GM21717 (cell line): ENCODE measurements around the gene FBXO5.
"Not testable (repeated sequence)": the region's sequence is repeated elsewhere in the genome, so short reads cannot be mapped to it uniquely, and the experiment has no call there.

ENCODE experiments used
- ATAC-seq: cut with Tn5 transposase; IDR thresholded peaks from one replicate; pipeline ENCODE4 v1.9.1; 2021; ENCODE audit warnings: mild to moderate bottlenecking, moderate library complexity; ENCODE audit not compliant: unreplicated experiment

The FBXO5 gene

GRCh38 chr6:152982904-152983636, at the start of gene FBXO5:
FBXO5 (minus strand) TSS chr6:152983041; CDS start chr6:152982959, 82 bp downstream.
- ATAC-seq, result peak; percentile 84

- no peak for ATAC-seq
Observed at GRCh38 chr6:153032255-153032882, 49.5 kb upstream of the FBXO5 start.

GRCh38 chr6:153031335-153031955, 48.6 kb upstream of the FBXO5 start:
- no peak for ATAC-seq

GRCh38 chr6:153028963-153029362, 46.1 kb upstream of the FBXO5 start:
- no peak for ATAC-seq

- ATAC-seq, result no peak
Observed at GRCh38 chr6:153028286-153028685, 45.4 kb upstream of the FBXO5 start.

GRCh38 chr6:153027480-153027879, 44.6 kb upstream of the FBXO5 start:
- no peak for ATAC-seq

- no peak for ATAC-seq
Observed at GRCh38 chr6:153024709-153025017, 41.8 kb upstream of the FBXO5 start.

- peak; percentile 98 for ATAC-seq
Observed at GRCh38 chr6:153023977-153024708, 41.3 kb upstream of the FBXO5 start.

- ATAC-seq, result no peak
Observed at GRCh38 chr6:153018355-153018754, 35.5 kb upstream of the FBXO5 start.

- no peak for ATAC-seq
Observed at GRCh38 chr6:153016846-153017245, 34.0 kb upstream of the FBXO5 start.

- ATAC-seq, result no peak
Observed at GRCh38 chr6:153015094-153015640, 32.3 kb upstream of the FBXO5 start.

- no peak for ATAC-seq
Observed at GRCh38 chr6:153013438-153013837, 30.6 kb upstream of the FBXO5 start.

GRCh38 chr6:153012856-153013255, 30.0 kb upstream of the FBXO5 start:
- ATAC-seq, result no peak

- ATAC-seq, result peak; percentile 7
Observed at GRCh38 chr6:153003366-153003690, 20.5 kb upstream of the FBXO5 start.

- peak; percentile 94 for ATAC-seq
Observed at GRCh38 chr6:153002613-153003365, 19.9 kb upstream of the FBXO5 start, which contains the start of gene MTRF1L. MTRF1L (minus strand) TSS chr6:153002709; CDS start chr6:153002685, 24 bp downstream.

- ATAC-seq, result peak; percentile 14
Observed at GRCh38 chr6:153001767-153002612, 19.1 kb upstream of the FBXO5 start.

- ATAC-seq, result not testable (repeated sequence)
Observed at GRCh38 chr6:153000790-153001189, 17.9 kb upstream of the FBXO5 start.

- ATAC-seq, result no peak
Observed at GRCh38 chr6:153000243-153000642, 17.4 kb upstream of the FBXO5 start.

GRCh38 chr6:152999538-152999937, 16.7 kb upstream of the FBXO5 start:
- ATAC-seq, result not testable (repeated sequence)

- ATAC-seq, result no peak
Observed at GRCh38 chr6:152993847-152994246, 11.0 kb upstream of the FBXO5 start.
